ENCODE measurements around the gene BAHD1.

Gene BAHD1

GRCh38 chr15:40421246-40422157 is 19.3 kb upstream of the BAHD1 start:
- Histone ChIP-seq H3K27me3 (ENCODE audit: insufficient read depth, poor library complexity, severe bottlenecking) (no peaks in the 10 kb centered on the region), H3K4me3 (replicated peaks; ENCODE audit: insufficient read depth, low read length) (no peak overlapping the region; the same call in 1 of the 2 replicates), H3K27ac (replicated peaks) (no peak overlapping the region)
- TF ChIP-seq, protein P1, sequence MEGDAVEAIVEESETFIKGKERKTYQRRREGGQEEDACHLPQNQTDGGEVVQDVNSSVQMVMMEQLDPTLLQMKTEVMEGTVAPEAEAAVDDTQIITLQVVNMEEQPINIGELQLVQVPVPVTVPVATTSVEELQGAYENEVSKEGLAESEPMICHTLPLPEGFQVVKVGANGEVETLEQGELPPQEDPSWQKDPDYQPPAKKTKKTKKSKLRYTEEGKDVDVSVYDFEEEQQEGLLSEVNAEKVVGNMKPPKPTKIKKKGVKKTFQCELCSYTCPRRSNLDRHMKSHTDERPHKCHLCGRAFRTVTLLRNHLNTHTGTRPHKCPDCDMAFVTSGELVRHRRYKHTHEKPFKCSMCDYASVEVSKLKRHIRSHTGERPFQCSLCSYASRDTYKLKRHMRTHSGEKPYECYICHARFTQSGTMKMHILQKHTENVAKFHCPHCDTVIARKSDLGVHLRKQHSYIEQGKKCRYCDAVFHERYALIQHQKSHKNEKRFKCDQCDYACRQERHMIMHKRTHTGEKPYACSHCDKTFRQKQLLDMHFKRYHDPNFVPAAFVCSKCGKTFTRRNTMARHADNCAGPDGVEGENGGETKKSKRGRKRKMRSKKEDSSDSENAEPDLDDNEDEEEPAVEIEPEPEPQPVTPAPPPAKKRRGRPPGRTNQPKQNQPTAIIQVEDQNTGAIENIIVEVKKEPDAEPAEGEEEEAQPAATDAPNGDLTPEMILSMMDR (IDR thresholded peaks at IDR 0.05; ENCODE audit: insufficient read depth, low read length), result peak; percentile 89
- no peak for TF ChIP-seq POLR2AphosphoS5 (IDR thresholded peaks at IDR 0.05; ENCODE audit: low read depth)
- no peak for TF ChIP-seq REST (IDR thresholded peaks at IDR 0.05; ENCODE audit: insufficient replicate concordance, low read depth)
- peak; percentile 66 to 85 for DNase-seq (ENCODE audit: low read depth in 1 of 2, low spot score in 1 of 2)

GRCh38 chr15:40424483-40425115 is 16.2 kb upstream of the BAHD1 start:
- Histone ChIP-seq H3K4me3 (replicated peaks; ENCODE audit: insufficient read depth, low read length) (no peak overlapping the region), H3K27ac (replicated peaks) (no peak overlapping the region), H3K27me3 (ENCODE audit: insufficient read depth, poor library complexity, severe bottlenecking) (no peaks in the 10 kb centered on the region)
- TF ChIP-seq REST (IDR thresholded peaks at IDR 0.05; ENCODE audit: insufficient replicate concordance, low read depth), result no peak
- DNase-seq (ENCODE audit: low read depth in 1 of 2, low spot score in 1 of 2), result no peak

- TF ChIP-seq, protein P1 (IDR thresholded peaks at IDR 0.05; ENCODE audit: insufficient read depth, low read length), result no peak
- TF ChIP-seq REST (IDR thresholded peaks at IDR 0.05; ENCODE audit: insufficient replicate concordance, low read depth) (no peak), GABPA (IDR thresholded peaks at IDR 0.05; ENCODE audit: low read depth) (no peak), POLR2AphosphoS5 (IDR thresholded peaks at IDR 0.05; ENCODE audit: low read depth) (no peak), SPI1 (IDR thresholded peaks at IDR 0.05; ENCODE audit: borderline replicate concordance, low read depth) (no peak)
- no peak for DNase-seq (ENCODE audit: low read depth in 1 of 2, low spot score in 1 of 2)
- H3K27me3 ChIP-seq (ENCODE audit: insufficient read depth, poor library complexity, severe bottlenecking), result no peaks in the 10 kb centered on the region
- H3K27ac ChIP-seq (replicated peaks), result no peak overlapping the region
- no peak overlapping the region for H3K4me3 ChIP-seq (replicated peaks; ENCODE audit: insufficient read depth, low read length)
These were observed 15.1 kb upstream of the BAHD1 start for GRCh38 chr15:40425681-40426080.
